MM.1S (cell line): Measurements from ENCODE around the gene CTXN1.

ENCODE experiments used
- DNase-seq: peaks from one replicate; pipeline ENCODE4 v3.0.0-alpha.2; 2015
- H2AFZ ChIP-seq: fragments of 300-600 bp; sonication (generic); 2 replicates; pipeline ENCODE4 v1.6.0; 2016; ENCODE audit warnings: antibody characterized with exemption, low read length
- H3F3A ChIP-seq: fragments of 300-600 bp; sonication (generic); 2 replicates; pipeline ENCODE4 v1.6.1; 2016; ENCODE audit warnings: mild to moderate bottlenecking, antibody characterized with exemption, low read length, moderate library complexity, mixed read lengths; ENCODE audit not compliant: insufficient read depth
- H3K27ac ChIP-seq: fragments of 300-600 bp; sonication (generic); 2 replicates; pipeline ENCODE4 v1.5.1; 2016; ENCODE audit warnings: mild to moderate bottlenecking, low read length
- H3K27me3 ChIP-seq: fragments of 300-600 bp; sonication (generic); replicated peaks from 2 replicates; pipeline ENCODE4 v1.6.0; 2016; ENCODE audit warnings: low read length; ENCODE audit not compliant: insufficient read depth
- H3K36me3 ChIP-seq: fragments of 300-600 bp; sonication (generic); replicated peaks from 2 replicates; pipeline ENCODE4 v1.6.1; 2016; ENCODE audit warnings: mild to moderate bottlenecking, low read length, mixed read lengths; ENCODE audit not compliant: insufficient read depth
- H3K4me1 ChIP-seq: fragments of 300-600 bp; sonication (generic); 2 replicates; pipeline ENCODE4 v1.6.1; 2016; ENCODE audit warnings: low read length, mixed read lengths
- H3K4me2 ChIP-seq: fragments of 300-600 bp; sonication (generic); 2 replicates; pipeline ENCODE4 v1.6.0; 2016; ENCODE audit warnings: low read depth, low read length
- H3K4me3 ChIP-seq: fragments of 300-600 bp; sonication (generic); 2 replicates; pipeline ENCODE4 v1.5.1; 2016; ENCODE audit warnings: low read length, mixed read lengths
- H3K79me2 ChIP-seq: fragments of 300-600 bp; sonication (generic); 2 replicates; pipeline ENCODE4 v1.6.1; 2016; ENCODE audit warnings: mixed run types, low read length, mixed read lengths
- H3K9ac ChIP-seq: fragments of 300-600 bp; sonication (generic); 2 replicates; pipeline ENCODE4 v1.6.1; 2016; ENCODE audit warnings: low read length, mixed read lengths
- H3K9me2 ChIP-seq: fragments of 300-600 bp; sonication (generic); replicated peaks from 2 replicates; pipeline ENCODE4 v1.6.1; 2016; ENCODE audit warnings: mild to moderate bottlenecking, low read length, mixed read lengths; ENCODE audit not compliant: insufficient read depth
- H3K9me3 ChIP-seq: fragments of 300-600 bp; sonication (generic); replicated peaks from 2 replicates; pipeline ENCODE4 v1.6.1; 2016; ENCODE audit warnings: mild to moderate bottlenecking, low read length, mixed read lengths; ENCODE audit not compliant: insufficient read depth
- H4K20me1 ChIP-seq: fragments of 300-600 bp; sonication (generic); 2 replicates; pipeline ENCODE4 v1.6.1; 2016; ENCODE audit warnings: mild to moderate bottlenecking, low read length, moderate library complexity, mixed read lengths; ENCODE audit not compliant: insufficient read depth
- EZH2 ChIP-seq: fragments of 300-600 bp; sonication (generic); optimal IDR thresholded peaks from 2 replicates; pipeline ENCODE3; 2017; ENCODE audit warnings: low read depth, mild to moderate bottlenecking, antibody characterized with exemption, low read length, mixed read lengths
- EZH2phosphoT487 ChIP-seq: fragments of 300-600 bp; sonication (generic); IDR thresholded peaks from 2 replicates; pipeline ENCODE4 v1.6.1; 2018; ENCODE audit warnings: antibody characterized with exemption, low read length
- TF ChIP-seq, protein P1 (sequence below): fragments of 300-600 bp; sonication (generic); IDR thresholded peaks from 2 replicates; pipeline ENCODE4 v1.5.1; 2016; ENCODE audit warnings: antibody characterized with exemption, low read length, mixed read lengths

CTXN1 gene

GRCh38 chr19:7921967-7922835 lies 3.7 kb downstream of the CTXN1 start:
- Histone ChIP-seq H4K20me1 (peaks cover 12% of the 10 kb centered on the region; the same call in 1 of the 2 replicates), H2AFZ (no peak overlapping the region), H3K27me3 (peaks cover 13% of the 10 kb centered on the region), H3K4me2 (no peak overlapping the region), H3K9me3 (no peaks in the 10 kb centered on the region), H3K79me2 (no peaks in the 10 kb centered on the region), H3K4me3 (no peak overlapping the region), H3K36me3 (no peaks in the 10 kb centered on the region), H3F3A (peaks cover 19% of the 10 kb centered on the region), H3K4me1 (0 out of 2 replicates have a peak, but pooled peaks cover 6% of the 10 kb centered on the region), H3K9me2 (no peaks in the 10 kb centered on the region), H3K27ac (no peak overlapping the region), H3K9ac (no peak overlapping the region)
- DNase-seq: no peak
- TF ChIP-seq, protein P1, sequence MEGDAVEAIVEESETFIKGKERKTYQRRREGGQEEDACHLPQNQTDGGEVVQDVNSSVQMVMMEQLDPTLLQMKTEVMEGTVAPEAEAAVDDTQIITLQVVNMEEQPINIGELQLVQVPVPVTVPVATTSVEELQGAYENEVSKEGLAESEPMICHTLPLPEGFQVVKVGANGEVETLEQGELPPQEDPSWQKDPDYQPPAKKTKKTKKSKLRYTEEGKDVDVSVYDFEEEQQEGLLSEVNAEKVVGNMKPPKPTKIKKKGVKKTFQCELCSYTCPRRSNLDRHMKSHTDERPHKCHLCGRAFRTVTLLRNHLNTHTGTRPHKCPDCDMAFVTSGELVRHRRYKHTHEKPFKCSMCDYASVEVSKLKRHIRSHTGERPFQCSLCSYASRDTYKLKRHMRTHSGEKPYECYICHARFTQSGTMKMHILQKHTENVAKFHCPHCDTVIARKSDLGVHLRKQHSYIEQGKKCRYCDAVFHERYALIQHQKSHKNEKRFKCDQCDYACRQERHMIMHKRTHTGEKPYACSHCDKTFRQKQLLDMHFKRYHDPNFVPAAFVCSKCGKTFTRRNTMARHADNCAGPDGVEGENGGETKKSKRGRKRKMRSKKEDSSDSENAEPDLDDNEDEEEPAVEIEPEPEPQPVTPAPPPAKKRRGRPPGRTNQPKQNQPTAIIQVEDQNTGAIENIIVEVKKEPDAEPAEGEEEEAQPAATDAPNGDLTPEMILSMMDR: no peak
- no peak for TF ChIP-seq EZH2
- TF ChIP-seq EZH2phosphoT487: no peak

GRCh38 chr19:7921302-7921966 lies 4.5 kb downstream of the CTXN1 start:
- peak overlapping the region; percentile 94 for H3K4me2 ChIP-seq
- H3K9me2 ChIP-seq: no peaks in the 10 kb centered on the region
- peaks cover 10% of the 10 kb centered on the region; the same call in 1 of the 2 replicates for H4K20me1 ChIP-seq
- peak overlapping the region; percentile 60 for H2AFZ ChIP-seq
- H3F3A ChIP-seq: peaks cover 13% of the 10 kb centered on the region
- no peak for TF ChIP-seq EZH2
- TF ChIP-seq EZH2phosphoT487: no peak
- TF ChIP-seq, protein P1: no peak
- peak overlapping the region; percentile 66 for H3K4me3 ChIP-seq
- H3K27ac ChIP-seq: peak overlapping the region; percentile 31; the same call in 1 of the 2 replicates
- no peaks in the 10 kb centered on the region for H3K9me3 ChIP-seq
- H3K9ac ChIP-seq: peak overlapping the region; percentile 44; the same call in 1 of the 2 replicates
- no peak for DNase-seq
- 0 out of 2 replicates have a peak, but pooled peaks cover 6% of the 10 kb centered on the region for H3K4me1 ChIP-seq
- H3K79me2 ChIP-seq: no peaks in the 10 kb centered on the region
- no peaks in the 10 kb centered on the region for H3K36me3 ChIP-seq
- peaks cover 18% of the 10 kb centered on the region for H3K27me3 ChIP-seq

GRCh38 chr19:7920519-7921301 lies 5.2 kb downstream of the CTXN1 start:
- Histone ChIP-seq H3K79me2 (no peaks in the 10 kb centered on the region), H2AFZ (peak overlapping the region; percentile 98), H3K4me1 (peaks cover 10% of the 10 kb centered on the region; the same call in 1 of the 2 replicates), H3K9me3 (no peaks in the 10 kb centered on the region), H3K4me2 (peak overlapping the region; percentile 98), H3F3A (peaks cover 13% of the 10 kb centered on the region), H4K20me1 (0 out of 2 replicates have a peak, but pooled peaks cover 7% of the 10 kb centered on the region), H3K27me3 (peaks cover 26% of the 10 kb centered on the region), H3K27ac (peak overlapping the region; percentile 71; the same call in 1 of the 2 replicates), H3K4me3 (peak overlapping the region; percentile 76), H3K36me3 (no peaks in the 10 kb centered on the region), H3K9ac (peak overlapping the region; percentile 72; the same call in 1 of the 2 replicates), H3K9me2 (no peaks in the 10 kb centered on the region)
- TF ChIP-seq EZH2: no peak
- TF ChIP-seq, protein P1: no peak
- DNase-seq: peak; percentile 98
